ENCODE results near the gene MARS1. TPM values are rescaled to one million over a fixed set of nuclear protein-coding genes. Genes with fewer than 3 reads are reported as not detected.

The MARS1 gene
- total and polyA plus RNA-seq, 9 donors, result 82.0 to 99.3 (median 91.0) TPM

DNA sequence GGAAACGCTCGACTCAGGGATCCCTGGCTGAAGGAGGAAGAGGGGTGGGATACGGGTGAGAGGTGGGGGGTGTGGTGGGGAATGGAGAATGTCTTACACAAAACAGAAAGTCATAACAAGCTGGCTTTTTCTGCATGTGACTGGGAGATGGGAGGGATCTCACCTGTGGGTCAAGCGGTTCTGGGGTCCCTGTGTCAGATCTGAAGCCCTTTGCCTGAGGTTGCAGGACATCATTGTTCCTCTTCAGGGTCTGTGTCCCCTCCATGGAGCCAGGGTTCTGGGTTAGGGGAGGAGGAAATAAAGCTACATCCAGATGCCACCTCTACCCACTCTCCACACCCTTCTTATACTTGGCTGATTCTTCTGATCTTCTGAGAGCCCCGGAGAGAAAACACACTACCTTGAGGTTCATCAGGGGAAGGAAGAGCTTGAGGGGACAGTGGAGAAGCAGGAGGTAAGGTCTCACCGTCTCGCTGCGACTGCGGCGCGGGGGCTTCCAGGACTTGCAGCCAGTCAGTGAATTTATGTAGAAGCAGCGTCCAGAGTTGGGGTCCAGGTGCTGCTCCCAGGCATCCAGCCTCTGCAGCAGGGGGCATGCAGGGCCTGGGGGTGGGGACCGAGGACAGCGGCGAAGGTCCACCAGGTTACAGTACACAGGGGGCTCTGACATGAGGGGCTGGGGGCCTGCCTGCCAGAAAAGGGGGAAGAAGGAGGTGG lies 10.7 kb upstream of the MARS1 start:
- Histone ChIP-seq H3K9me3 (replicated peaks; ENCODE audit: control insufficient read depth, low read depth, low read length) (no peaks in the 10 kb centered on the region), H3K4me3 (ENCODE audit: low read length) (peak overlapping the region; percentile 31), H3K4me1 (ENCODE audit: control insufficient read depth, insufficient read depth, low read length) (peaks cover 16% of the 10 kb centered on the region), H3K27ac (ENCODE audit: low read length) (no peak overlapping the region), H3K27me3 (ENCODE audit: control insufficient read depth, insufficient read depth, low read length) (peaks cover 76% of the 10 kb centered on the region), H3K36me3 (ENCODE audit: control insufficient read depth, insufficient read depth, low read length) (no peaks in the 10 kb centered on the region)
- no peak for DNase-seq
- 63% methylated on average over 12 of the region's 15 CpGs for WGBS (ENCODE audit: insufficient coverage)

DNA sequence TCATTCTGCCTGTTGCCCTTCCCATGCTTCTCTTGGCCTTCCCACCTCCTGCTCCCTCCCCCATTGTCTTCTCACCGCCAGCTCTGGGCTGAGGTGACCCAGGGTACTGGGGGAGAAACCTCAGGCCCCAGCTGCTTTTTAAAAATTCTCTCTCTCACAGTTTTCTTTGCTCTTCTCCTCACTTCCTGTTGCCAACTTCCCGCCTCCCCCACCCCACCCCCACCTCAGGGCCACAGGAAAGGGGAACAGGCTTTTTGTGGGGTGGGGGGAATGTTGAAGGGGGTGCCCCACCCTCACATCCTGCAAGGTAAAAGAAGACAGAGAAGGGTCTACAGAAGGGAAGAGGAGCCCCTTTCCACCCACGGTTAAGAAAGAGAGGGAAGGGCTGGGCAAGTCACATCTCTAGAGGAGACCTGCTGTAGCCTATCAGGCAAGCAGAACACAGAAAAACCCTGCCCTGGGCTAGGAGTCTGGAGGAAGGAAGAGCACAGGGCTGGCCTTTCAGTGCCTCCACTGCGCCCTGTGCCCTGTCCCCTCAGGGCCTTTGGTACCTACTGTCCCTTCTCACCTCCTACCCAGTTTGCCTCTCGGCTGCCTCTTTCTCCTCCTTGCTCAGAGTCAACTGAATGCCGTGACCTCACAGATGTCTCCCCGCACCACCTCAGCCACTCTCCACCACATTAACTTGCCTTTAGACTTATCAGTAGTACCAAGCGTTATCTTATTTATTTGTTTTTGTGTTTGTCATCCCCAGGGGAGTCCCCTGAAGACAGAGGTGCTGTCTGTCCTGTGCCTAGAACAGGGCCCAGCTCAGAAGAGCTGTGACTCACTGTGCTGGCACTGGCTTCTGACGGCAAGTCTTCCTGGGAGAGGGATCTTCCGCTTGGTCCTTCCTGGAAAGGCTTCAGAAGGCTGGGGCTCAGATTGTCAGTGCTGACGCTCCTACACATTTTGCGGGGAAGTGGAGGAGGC lies 9.9 kb upstream of the MARS1 start:
- Histone ChIP-seq H3K9me3 (replicated peaks; ENCODE audit: control insufficient read depth, low read depth, low read length) (no peaks in the 10 kb centered on the region), H3K4me3 (ENCODE audit: low read length) (peak overlapping the region; percentile 31), H3K36me3 (ENCODE audit: control insufficient read depth, insufficient read depth, low read length) (no peaks in the 10 kb centered on the region), H3K27me3 (ENCODE audit: control insufficient read depth, insufficient read depth, low read length) (peaks cover 70% of the 10 kb centered on the region), H3K4me1 (ENCODE audit: control insufficient read depth, insufficient read depth, low read length) (peaks cover 16% of the 10 kb centered on the region), H3K27ac (ENCODE audit: low read length) (peak overlapping the region; percentile 29)
- no peak for DNase-seq
- 80% methylated on average over 7 of the region's 12 CpGs for WGBS (ENCODE audit: insufficient coverage)

DNA sequence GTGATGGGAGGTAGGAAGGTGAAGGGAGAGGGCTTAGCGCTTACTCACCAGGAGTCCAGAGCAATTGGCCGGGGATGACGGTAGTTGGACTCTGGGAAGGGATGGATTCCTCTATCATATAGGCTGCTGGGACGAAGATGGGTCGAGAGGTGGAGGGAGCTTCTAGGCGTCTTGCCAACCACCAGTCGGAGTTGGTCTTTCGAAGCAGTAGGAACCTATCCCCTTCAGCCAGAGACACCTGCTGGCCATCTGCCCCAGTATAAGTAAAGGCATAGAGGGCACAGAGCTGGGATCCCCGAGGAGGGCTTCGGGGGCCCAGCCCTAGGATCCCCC lies 8.9 kb upstream of the MARS1 start:
- H3K4me1 ChIP-seq (ENCODE audit: control insufficient read depth, insufficient read depth, low read length), result peaks cover 16% of the 10 kb centered on the region
- no peaks in the 10 kb centered on the region for H3K9me3 ChIP-seq (replicated peaks; ENCODE audit: control insufficient read depth, low read depth, low read length)
- no peak overlapping the region for H3K27ac ChIP-seq (ENCODE audit: low read length)
- peaks cover 62% of the 10 kb centered on the region for H3K27me3 ChIP-seq (ENCODE audit: control insufficient read depth, insufficient read depth, low read length)
- DNase-seq, result no peak
- H3K36me3 ChIP-seq (ENCODE audit: control insufficient read depth, insufficient read depth, low read length), result no peaks in the 10 kb centered on the region
- 80% methylated on average over 5 of the region's 10 CpGs for WGBS (ENCODE audit: insufficient coverage)
- no peak overlapping the region for H3K4me3 ChIP-seq (ENCODE audit: low read length)

DNA sequence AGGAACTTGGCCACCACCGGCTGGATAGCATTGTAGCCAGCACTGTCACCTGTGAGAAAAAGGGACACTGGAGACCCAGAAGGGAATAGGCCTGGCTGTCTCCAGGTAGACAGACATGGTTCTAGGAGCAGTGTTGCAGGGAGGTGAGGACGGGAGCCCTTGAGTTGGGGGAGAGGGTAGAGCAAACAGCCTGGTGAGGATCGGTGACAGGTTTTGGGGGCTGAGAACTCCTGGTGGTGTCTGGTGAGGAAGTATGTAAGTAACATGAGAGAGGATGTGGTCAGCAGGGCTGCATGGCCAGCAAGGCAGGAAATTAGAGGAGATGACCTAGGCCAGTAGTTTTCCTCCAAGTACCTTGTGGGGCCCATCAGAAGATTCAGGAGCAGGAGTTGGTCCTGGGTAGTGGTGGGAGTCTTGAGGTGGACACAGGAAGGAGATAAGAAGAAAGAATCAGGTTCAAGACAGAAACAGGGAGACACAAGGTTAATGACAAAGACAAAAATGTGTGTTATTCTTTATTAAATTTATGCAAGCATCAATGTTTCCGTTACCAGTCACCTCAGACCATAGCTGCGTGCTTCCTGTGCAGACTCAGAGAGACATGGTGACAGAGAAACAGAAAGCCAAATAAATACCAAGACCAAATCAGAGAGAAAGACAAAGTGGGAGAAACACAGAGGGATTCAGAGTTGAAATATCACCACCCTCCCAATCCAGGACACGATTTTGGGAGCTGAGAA lies 8.3 kb upstream of the MARS1 start, which contains the start of gene ARHGAP9:
Gene ARHGAP9 (minus strand): TSS at position 491 of the 740 bp plus-strand sequence. CDS start 460 bp downstream, at position 31.
- no peak for DNase-seq
- 79% methylated on average over 3 of the region's 6 CpGs for WGBS (ENCODE audit: insufficient coverage)
- peaks cover 57% of the 10 kb centered on the region for H3K27me3 ChIP-seq (ENCODE audit: control insufficient read depth, insufficient read depth, low read length)
- no peaks in the 10 kb centered on the region for H3K36me3 ChIP-seq (ENCODE audit: control insufficient read depth, insufficient read depth, low read length)
- peaks cover 16% of the 10 kb centered on the region for H3K4me1 ChIP-seq (ENCODE audit: control insufficient read depth, insufficient read depth, low read length)
- no peaks in the 10 kb centered on the region for H3K9me3 ChIP-seq (replicated peaks; ENCODE audit: control insufficient read depth, low read depth, low read length)
- H3K4me3 ChIP-seq (ENCODE audit: low read length), result no peak within 1 kb of the TSS
- H3K27ac ChIP-seq (ENCODE audit: low read length), result peak within 1 kb of the TSS; percentile 29

DNA sequence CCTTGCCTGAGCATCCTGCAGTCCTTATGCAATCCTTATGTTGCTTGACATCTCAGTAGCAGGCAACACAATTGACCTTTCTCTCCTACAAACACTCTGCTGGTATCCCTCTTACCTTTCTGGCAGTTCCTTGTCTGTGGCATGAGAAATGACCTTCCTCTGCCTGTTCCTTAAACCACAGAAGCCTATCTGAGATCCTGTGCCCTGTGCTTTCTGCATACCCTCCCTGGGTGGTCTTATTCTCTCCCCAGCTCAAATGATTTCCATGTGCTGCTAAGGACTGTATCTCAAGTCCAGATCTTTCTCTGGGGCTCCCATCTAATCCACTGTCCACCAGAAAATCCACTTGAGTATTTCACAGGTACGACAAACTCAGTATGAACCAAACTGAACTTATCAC lies 6.2 kb upstream of the MARS1 start:
- H3K27ac ChIP-seq (ENCODE audit: low read length), result no peak overlapping the region
- no peak overlapping the region for H3K4me3 ChIP-seq (ENCODE audit: low read length)
- H3K9me3 ChIP-seq (replicated peaks; ENCODE audit: control insufficient read depth, low read depth, low read length), result no peaks in the 10 kb centered on the region
- WGBS (ENCODE audit: insufficient coverage), result no CpG with 5 or more reads among the region's 1 CpG
- H3K4me1 ChIP-seq (ENCODE audit: control insufficient read depth, insufficient read depth, low read length), result no peaks in the 10 kb centered on the region
- H3K36me3 ChIP-seq (ENCODE audit: control insufficient read depth, insufficient read depth, low read length), result no peaks in the 10 kb centered on the region
- H3K27me3 ChIP-seq (ENCODE audit: control insufficient read depth, insufficient read depth, low read length), result peaks cover 36% of the 10 kb centered on the region
- DNase-seq, result no peak

DNA sequence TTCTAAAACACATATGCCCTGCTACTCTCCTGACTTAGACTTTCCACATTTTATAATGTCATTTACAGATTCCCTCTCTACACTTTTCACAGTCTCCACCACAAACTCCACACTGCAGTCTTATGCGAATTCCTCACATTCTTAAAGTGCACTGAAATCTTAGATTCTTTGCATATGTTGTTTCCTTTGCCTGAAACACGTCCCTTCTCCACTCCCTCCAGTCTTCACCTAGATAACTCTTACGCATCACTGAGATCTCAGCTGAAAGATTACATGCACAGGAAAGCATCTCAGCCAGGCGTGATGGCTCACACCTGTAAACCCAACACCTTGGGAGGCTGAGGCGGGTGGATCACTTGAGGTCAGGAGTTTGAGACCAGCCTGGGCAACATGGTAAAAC lies 4.4 kb upstream of the MARS1 start:
- WGBS (ENCODE audit: insufficient coverage), result 22% methylated on average over 3 of the region's 5 CpGs
- Histone ChIP-seq H3K4me1 (ENCODE audit: control insufficient read depth, insufficient read depth, low read length) (peaks cover 5% of the 10 kb centered on the region), H3K4me3 (ENCODE audit: low read length) (no peak overlapping the region), H3K9me3 (replicated peaks; ENCODE audit: control insufficient read depth, low read depth, low read length) (no peaks in the 10 kb centered on the region), H3K27ac (ENCODE audit: low read length) (no peak overlapping the region), H3K36me3 (ENCODE audit: control insufficient read depth, insufficient read depth, low read length) (no peaks in the 10 kb centered on the region), H3K27me3 (ENCODE audit: control insufficient read depth, insufficient read depth, low read length) (peaks cover 18% of the 10 kb centered on the region)
- no peak for DNase-seq

DNA sequence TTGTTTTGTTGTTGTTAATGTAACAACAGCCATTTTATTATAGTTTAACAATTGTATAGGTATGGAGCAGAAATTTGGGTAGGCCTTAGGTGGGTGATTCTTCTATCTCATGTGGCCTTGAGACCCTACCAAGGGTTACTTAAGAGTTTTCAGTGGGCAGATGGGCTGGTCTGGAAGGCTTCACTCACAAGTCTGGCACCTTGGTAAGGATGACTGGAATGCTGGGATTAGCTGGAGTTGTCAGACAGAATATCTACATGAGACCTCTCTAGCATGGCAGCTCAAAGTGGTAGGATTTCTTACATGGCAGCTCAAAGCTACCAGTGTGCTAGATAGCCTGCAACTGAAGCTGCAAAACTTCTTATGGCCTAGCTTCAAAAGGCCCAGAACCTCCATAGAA lies 2.2 kb upstream of the MARS1 start:
- H3K36me3 ChIP-seq (ENCODE audit: control insufficient read depth, insufficient read depth, low read length), result peaks cover 16% of the 10 kb centered on the region
- H3K4me1 ChIP-seq (ENCODE audit: control insufficient read depth, insufficient read depth, low read length), result peaks cover 15% of the 10 kb centered on the region
- H3K9me3 ChIP-seq (replicated peaks; ENCODE audit: control insufficient read depth, low read depth, low read length), result no peaks in the 10 kb centered on the region
- H3K27ac ChIP-seq (ENCODE audit: low read length), result no peak overlapping the region
- DNase-seq, result no peak
- H3K4me3 ChIP-seq (ENCODE audit: low read length), result no peak overlapping the region
- H3K27me3 ChIP-seq (ENCODE audit: control insufficient read depth, insufficient read depth, low read length), result peaks cover 6% of the 10 kb centered on the region

DNA sequence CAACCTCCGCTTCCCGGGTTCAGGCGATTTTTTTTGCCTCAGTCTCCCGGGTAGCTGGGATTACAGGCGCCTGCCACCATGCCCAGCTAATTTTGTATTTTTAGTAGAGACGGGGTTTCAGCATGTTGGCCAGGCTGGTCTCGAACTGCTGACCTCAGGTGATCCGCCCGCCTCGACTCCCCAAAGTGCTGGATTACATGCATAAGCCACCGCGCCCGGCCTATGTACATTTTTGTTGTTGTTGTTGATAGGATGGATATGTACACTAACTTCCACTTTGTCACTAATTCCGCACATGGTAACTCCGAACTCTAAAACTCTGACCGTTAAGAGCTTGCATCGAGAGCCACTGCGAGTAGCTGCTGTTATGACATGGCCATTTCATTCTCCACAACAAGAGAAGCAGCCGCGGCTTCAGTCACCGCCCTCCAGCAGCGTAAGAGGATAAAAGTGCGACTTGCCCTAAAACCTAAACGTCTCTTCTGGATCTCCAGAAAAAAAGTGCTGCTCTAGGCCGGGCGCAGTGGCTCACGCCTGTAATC lies 742 bp upstream of the MARS1 start:
- Histone ChIP-seq H3K27ac (ENCODE audit: low read length) (peak overlapping the region; percentile 44), H3K4me3 (ENCODE audit: low read length) (peak overlapping the region; percentile 87), H3K36me3 (ENCODE audit: control insufficient read depth, insufficient read depth, low read length) (peaks cover 27% of the 10 kb centered on the region), H3K4me1 (ENCODE audit: control insufficient read depth, insufficient read depth, low read length) (peaks cover 15% of the 10 kb centered on the region), H3K9me3 (replicated peaks; ENCODE audit: control insufficient read depth, low read depth, low read length) (no peaks in the 10 kb centered on the region), H3K27me3 (ENCODE audit: control insufficient read depth, insufficient read depth, low read length) (no peaks in the 10 kb centered on the region)
- 84% methylated on average over 11 of the region's 27 CpGs for WGBS (ENCODE audit: insufficient coverage)
- DNase-seq, result no peak

DNA sequence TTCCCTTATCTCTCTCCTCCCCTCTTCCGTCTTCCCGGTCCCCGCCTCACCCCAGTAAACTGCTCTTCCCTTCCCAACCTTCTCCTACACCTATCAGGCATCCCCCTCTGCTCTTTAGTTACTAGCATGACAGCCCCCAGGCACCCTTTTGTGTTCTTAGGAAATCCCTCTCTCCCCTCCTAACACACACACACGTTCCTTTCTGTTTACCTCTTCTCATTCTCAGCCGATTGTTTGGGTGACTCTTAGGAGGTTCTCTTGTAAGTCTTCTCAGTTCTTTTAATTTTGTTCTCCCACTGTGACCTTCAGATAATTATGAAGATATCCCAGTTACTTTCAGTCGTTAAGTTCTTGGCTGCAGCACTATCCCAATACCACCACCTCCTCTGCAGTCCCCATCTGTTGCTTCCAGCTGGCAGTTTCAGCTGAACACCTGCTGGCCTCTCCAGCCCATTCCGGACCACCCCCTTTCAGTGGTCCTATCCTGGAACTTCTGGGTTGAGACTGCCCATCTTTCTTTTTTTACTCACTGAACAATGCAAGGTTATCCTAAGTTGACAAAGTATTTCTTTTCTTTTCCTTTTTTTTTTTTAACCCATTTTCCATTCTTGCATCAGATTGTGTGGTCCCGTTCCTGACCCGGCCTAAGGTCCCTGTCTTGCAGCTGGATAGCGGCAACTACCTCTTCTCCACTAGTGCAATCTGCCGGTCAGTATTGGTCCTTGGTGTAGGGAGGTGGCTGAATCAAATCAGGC lies 711 bp downstream of the MARS1 start:
- peak overlapping the region; percentile 69 for H3K27ac ChIP-seq (ENCODE audit: low read length)
- 2% methylated on average over 4 of the region's 11 CpGs for WGBS (ENCODE audit: insufficient coverage)

More for the DNA sequence above, 711 bp downstream of the MARS1 start:
- peaks cover 15% of the 10 kb centered on the region for H3K4me1 ChIP-seq (ENCODE audit: control insufficient read depth, insufficient read depth, low read length)
- peak overlapping the region; percentile 87 for H3K4me3 ChIP-seq (ENCODE audit: low read length)
- no peaks in the 10 kb centered on the region for H3K27me3 ChIP-seq (ENCODE audit: control insufficient read depth, insufficient read depth, low read length)
- H3K36me3 ChIP-seq (ENCODE audit: control insufficient read depth, insufficient read depth, low read length), result peaks cover 33% of the 10 kb centered on the region
- H3K9me3 ChIP-seq (replicated peaks; ENCODE audit: control insufficient read depth, low read depth, low read length), result no peaks in the 10 kb centered on the region
- DNase-seq, result no peak

Measured in muscle of leg (tissue), 11 donors.